ENCODE results near the gene ENTR1.

The ENTR1 gene

DNA sequence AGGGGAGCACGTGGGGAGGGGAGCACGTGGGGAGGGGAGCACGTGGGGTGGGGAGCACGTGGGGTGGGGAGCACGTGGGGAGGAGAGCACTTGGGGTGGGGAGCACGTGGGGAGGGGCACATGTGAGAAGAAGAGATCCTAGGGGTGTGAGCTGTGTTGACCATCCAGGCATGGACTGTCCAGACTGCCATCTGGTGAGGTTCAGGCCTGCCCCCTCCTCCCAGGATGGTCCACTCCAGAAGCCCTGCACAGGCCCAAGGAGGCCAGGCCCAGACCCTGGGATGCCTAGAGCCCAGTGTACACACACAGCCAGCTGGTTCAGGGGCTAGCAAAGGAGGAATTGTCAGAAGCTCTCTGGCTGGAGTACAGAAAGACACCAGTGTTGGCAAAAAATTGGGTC lies 12.8 kb downstream of the ENTR1 start:
- DNase-seq (ENCODE audit: low read depth), result no peak
- no peak overlapping the region for H3K4me3 ChIP-seq (ENCODE audit: low read depth, low read length)
- TF ChIP-seq, protein P1, sequence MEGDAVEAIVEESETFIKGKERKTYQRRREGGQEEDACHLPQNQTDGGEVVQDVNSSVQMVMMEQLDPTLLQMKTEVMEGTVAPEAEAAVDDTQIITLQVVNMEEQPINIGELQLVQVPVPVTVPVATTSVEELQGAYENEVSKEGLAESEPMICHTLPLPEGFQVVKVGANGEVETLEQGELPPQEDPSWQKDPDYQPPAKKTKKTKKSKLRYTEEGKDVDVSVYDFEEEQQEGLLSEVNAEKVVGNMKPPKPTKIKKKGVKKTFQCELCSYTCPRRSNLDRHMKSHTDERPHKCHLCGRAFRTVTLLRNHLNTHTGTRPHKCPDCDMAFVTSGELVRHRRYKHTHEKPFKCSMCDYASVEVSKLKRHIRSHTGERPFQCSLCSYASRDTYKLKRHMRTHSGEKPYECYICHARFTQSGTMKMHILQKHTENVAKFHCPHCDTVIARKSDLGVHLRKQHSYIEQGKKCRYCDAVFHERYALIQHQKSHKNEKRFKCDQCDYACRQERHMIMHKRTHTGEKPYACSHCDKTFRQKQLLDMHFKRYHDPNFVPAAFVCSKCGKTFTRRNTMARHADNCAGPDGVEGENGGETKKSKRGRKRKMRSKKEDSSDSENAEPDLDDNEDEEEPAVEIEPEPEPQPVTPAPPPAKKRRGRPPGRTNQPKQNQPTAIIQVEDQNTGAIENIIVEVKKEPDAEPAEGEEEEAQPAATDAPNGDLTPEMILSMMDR (IDR thresholded peaks at IDR 0.05; ENCODE audit: control insufficient read depth, extremely low read depth, insufficient read depth), result no peak

DNA sequence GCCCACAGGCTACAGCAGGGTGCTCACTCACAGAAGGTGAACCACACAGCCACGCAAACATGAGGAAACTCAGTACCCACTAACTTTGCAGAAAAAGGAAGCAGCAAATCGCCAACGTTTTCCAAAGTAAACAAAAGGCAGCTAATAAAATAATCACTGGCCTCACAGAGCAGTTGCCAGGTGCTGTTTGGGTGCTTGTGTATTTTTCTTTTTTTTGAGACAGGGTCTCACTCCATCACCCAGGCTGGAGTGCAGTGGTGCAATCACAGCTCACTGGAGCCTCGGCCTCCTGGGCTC lies 14.2 kb downstream of the ENTR1 start:
- TF ChIP-seq, protein P1 (IDR thresholded peaks at IDR 0.05; ENCODE audit: control insufficient read depth, extremely low read depth, insufficient read depth), result no peak
- H3K4me3 ChIP-seq (ENCODE audit: low read depth, low read length), result peak overlapping the region; percentile 40
- peak; percentile 76 for DNase-seq (ENCODE audit: low read depth)

DNA sequence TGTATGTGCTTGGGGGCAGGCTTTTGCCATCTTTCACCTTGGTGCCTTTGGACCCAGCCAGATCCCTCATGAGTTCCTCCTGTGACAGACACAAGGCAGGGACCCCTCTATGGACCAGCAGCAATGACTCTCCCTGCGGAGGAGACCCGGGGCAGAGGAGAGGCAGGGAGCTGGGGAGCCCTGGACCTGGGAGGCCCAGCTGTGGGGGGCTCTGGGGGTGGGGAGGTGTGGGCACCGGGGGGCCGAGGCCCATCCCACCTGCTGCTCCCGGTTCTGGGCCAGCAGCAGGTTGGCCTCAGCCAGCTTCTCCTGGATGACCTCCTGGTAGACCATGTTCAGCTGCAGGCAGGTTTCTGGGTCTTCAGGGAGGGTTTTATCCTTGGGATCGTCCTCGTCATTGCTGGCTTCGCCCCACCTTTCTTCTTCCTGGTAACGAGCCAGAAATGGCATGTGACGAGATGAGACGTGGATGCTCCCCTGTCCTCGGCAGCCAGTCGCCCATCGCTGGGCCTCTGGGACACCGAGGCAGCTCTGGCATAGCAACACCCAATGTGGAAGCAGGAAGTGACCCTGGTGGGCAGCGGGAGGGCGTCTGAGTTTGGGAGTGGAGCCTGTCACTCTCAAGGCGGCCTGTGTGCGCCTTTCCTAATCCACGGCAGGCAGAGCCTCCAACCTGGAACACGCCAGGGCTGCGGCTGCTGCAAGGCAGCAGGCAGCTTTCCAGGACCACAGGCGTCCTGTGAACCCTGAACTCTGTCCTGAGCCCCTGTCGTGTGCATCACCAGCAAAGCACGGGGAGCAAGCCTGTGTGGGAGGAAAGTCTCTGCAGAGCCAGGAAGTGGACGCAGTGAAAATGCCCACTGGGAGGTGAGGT lies 14.8 kb downstream of the ENTR1 start:
- TF ChIP-seq, protein P1 (IDR thresholded peaks at IDR 0.05; ENCODE audit: control insufficient read depth, extremely low read depth, insufficient read depth), result no peak
- DNase-seq (ENCODE audit: low read depth), result no peak

DNA sequence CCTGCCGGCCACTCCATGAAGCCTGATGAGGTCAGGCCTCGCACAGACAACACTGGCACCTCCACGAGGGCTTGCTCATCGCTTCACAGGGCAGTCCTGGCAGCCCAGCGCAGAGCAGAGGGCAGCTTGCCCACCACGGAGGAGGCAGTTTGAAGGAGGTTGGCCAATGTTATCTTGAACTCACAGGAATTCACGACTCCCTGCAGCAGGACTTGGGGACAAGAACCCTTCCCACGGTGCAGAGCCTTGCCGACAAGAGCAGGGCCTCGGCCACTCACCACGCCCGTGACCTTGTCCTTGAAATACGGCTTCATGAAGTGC lies 15.4 kb downstream of the ENTR1 start:
- TF ChIP-seq, protein P1 (IDR thresholded peaks at IDR 0.05; ENCODE audit: control insufficient read depth, extremely low read depth, insufficient read depth), result no peak
- no peak for DNase-seq (ENCODE audit: low read depth)
- no peak overlapping the region for H3K4me3 ChIP-seq (ENCODE audit: low read depth, low read length)

More for the DNA sequence above, 14.8 kb downstream of the ENTR1 start:
- H3K4me3 ChIP-seq (ENCODE audit: low read depth, low read length), result peak overlapping the region; percentile 40

DNA sequence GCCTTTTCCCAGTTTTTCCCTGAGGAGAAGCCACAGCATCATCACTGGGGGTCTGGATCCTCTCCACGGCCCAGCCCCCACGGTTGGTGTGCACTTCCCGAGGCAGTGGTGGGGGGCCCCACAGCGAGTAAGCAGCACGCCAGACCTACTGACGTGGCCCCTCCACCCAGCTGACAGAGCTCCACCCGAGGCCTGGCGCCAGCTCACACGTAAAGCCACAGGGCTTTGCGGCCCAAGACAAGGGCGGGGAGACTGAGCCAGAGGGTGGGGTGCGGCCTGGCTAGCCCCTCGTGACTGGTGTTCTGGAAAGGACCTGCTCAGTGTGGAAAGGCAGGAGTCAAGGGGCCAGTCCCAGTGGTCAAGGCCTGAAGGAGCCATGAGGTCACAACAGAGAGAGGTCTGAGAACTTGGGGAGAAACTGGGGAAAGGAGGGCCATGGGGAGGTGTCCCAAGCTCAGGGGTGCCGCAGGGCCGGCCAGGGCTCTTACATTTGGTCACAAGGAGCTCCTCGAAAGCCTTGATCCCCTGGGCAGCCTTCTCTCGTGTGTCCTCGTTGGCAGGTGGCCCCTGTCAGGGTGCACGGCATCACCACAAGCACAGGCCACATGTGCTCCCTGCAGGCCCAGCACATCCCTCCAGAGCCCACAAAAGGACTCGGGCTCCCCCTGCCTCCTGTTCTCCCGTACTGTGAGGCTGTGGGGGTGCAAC lies 15.9 kb downstream of the ENTR1 start:
- TF ChIP-seq, protein P1 (IDR thresholded peaks at IDR 0.05; ENCODE audit: control insufficient read depth, extremely low read depth, insufficient read depth), result no peak
- H3K4me3 ChIP-seq (ENCODE audit: low read depth, low read length), result no peak overlapping the region
- DNase-seq (ENCODE audit: low read depth), result no peak

DNA sequence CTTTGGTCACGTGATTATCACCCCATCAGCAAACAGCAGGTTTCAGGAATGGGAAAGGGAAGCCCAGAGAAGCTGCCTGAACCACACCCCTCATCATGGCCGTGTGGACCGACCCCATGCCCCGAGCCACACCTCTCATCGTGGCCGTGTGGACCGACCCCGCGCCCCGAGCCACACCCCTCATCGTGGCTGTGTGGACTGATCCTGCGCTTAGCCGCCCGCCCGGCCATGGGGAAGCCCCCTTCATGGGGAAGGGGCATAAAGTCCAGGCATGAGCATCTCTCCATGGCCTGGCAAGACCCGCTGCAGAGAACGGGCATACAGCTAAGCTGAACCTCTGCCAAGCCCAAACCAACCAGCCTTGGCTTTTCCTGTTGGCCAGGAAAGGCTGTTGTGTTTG lies 16.9 kb downstream of the ENTR1 start:
- TF ChIP-seq, protein P1 (IDR thresholded peaks at IDR 0.05; ENCODE audit: control insufficient read depth, extremely low read depth, insufficient read depth), result no peak
- DNase-seq (ENCODE audit: low read depth), result no peak
- H3K4me3 ChIP-seq (ENCODE audit: low read depth, low read length), result no peak overlapping the region

Measured in LNCaP clone FGC (cell line).